HG02981 (cell line): ENCODE measurements around the gene ZNF343.

Experiments
- ATAC-seq: cut with Tn5 transposase; IDR thresholded peaks from one replicate; pipeline ENCODE4 v1.9.1; 2021; ENCODE audit warnings: mild to moderate bottlenecking, moderate library complexity; ENCODE audit not compliant: unreplicated experiment

The ZNF343 gene

DNA sequence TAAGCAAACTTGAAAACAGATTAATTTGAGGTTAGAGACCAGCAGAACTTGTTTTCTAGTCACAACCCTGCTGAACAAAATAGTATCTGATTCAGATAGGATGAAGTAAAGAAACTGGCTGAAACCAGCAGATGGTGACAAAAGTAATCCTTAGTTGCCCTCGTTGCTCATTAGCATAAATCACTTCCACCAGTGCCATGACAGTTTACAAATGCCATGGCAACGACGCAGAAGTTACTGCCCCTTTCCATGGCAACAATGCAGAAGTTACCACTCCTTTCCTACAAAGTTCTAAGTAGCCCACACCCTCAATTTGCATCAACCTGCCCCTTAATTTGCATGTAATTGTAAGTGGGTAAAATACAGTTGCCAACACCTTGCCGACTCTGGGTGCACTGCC is 61.9 kb downstream of the ZNF343 start:
- ATAC-seq: no peak
